Kidney epithelial cell (primary cell): ENCODE results near the gene IGFBP5. TPM values are rescaled to one million over a fixed set of nuclear protein-coding genes. Genes with fewer than 3 reads are reported as not detected.

Experiments
- DNase-seq: peaks from one replicate; pipeline ENCODE4 v3.0.0-alpha.2; 2010; ENCODE audit warnings: low read depth
- H3K27me3 ChIP-seq: 2 replicates; pipeline ENCODE4 v1.6.0; 2011; ENCODE audit warnings: low read length; ENCODE audit not compliant: control insufficient read depth, insufficient read depth
- H3K36me3 ChIP-seq: 2 replicates; pipeline ENCODE4 v1.5.1; 2011; ENCODE audit warnings: low read length; ENCODE audit not compliant: control insufficient read depth, insufficient read depth
- H3K4me3 ChIP-seq: 2 replicates; pipeline ENCODE4 v1.5.1; 2011; ENCODE audit warnings: low read depth, mild to moderate bottlenecking, control low read depth, low read length
- CTCF ChIP-seq: IDR thresholded peaks from 2 replicates; pipeline ENCODE4 v1.5.1; 2011; ENCODE audit warnings: mild to moderate bottlenecking, moderate library complexity, low read length, control low read depth, inconsistent platforms; ENCODE audit not compliant: insufficient read depth, poor library complexity, severe bottlenecking
- total RNA-seq: library from RNA; depleted of rRNA; stranded (reverse); fragments of >200 nt; gene quantifications from 2 replicates; pipeline ENCODE4 v1.2.3, GENCODE V29; 2015

IGFBP5 gene
- total RNA-seq, 1 donor from 2014 or later = 51.7 TPM

GRCh38 chr2:216650626-216651257, 44.6 kb downstream of the IGFBP5 start:
- no peaks in the 10 kb centered on the region for H3K36me3 ChIP-seq
- TF ChIP-seq CTCF = no peak
- no peak for DNase-seq
- H3K27me3 ChIP-seq = no peaks in the 10 kb centered on the region
- H3K4me3 ChIP-seq = no peak overlapping the region

DNA sequence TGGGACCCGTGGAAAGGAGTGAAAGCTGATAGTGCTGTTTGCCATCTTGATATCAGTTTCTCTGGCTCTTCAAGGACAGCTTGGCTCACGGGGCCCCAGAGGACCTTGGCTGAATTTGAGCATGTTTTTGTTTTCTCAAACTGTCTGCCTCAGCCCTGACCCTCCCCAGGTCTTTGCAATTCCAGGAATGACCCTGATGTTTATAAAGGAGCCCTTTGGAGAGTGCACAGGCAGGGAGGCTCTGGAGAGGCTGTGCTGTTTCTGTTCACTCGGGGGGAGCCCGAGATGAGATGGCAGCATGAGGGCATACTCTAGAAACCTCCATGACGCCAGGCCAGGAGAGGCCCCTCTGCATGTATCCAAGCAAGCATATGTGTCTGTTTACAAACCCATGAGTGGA, 45.8 kb downstream of the IGFBP5 start:
- no peak for TF ChIP-seq CTCF
- no peak for DNase-seq
- Histone ChIP-seq H3K4me3 (no peak overlapping the region), H3K36me3 (no peaks in the 10 kb centered on the region), H3K27me3 (no peaks in the 10 kb centered on the region)

DNA sequence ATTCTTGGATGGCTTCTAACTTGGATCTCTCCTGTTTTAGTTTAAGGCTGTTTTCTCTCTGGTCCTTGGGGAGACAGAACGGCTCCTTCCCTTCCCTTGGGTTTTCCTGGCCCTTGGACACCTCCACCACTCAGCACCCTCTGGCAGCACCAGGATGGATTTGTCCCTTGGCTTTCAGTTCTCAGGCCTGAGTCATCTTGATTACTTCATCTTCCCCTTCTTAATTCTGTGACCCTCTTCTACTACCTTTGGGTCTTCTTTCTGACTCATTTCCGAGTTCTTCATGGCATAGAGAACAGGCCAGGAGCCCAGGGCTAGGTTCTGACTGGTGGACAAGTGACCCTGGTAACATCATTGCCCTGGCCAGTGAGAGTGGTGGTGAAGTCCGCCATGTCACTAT, 47.2 kb downstream of the IGFBP5 start:
- DNase-seq = no peak
- no peak for TF ChIP-seq CTCF

DNA sequence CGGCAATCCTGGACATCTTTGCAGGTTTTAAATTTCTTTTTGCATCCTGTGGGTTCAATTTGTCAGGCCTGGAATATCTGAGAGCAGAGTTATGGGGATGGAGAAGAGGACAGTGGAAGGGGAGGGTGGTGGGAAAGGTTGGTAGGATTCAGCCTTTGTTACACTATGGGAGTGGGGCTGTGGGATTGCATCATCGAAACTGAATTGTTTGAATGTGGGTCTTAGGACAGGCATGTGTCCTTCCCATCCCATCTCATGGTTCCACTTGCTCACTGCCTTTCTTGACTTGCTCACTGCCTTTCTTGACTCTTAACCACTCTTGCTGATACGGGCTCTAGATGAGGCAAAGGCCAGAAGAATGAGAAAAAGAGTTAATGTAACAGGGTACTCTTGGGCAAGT, 49.2 kb downstream of the IGFBP5 start:
- DNase-seq = no peak
- no peak for TF ChIP-seq CTCF
- Histone ChIP-seq H3K4me3 (no peak overlapping the region), H3K27me3 (no peaks in the 10 kb centered on the region), H3K36me3 (no peaks in the 10 kb centered on the region)

More for the DNA sequence above, 47.2 kb downstream of the IGFBP5 start:
- no peaks in the 10 kb centered on the region for H3K36me3 ChIP-seq
- no peaks in the 10 kb centered on the region for H3K27me3 ChIP-seq
- H3K4me3 ChIP-seq = no peak overlapping the region

GRCh38 chr2:216645636-216645950, 49.8 kb downstream of the IGFBP5 start:
- Histone ChIP-seq H3K4me3 (no peak overlapping the region), H3K36me3 (no peaks in the 10 kb centered on the region), H3K27me3 (no peaks in the 10 kb centered on the region)
- DNase-seq = no peak
- TF ChIP-seq CTCF = no peak

GRCh38 chr2:216644842-216645635, 50.3 kb downstream of the IGFBP5 start:
- Histone ChIP-seq H3K4me3 (no peak overlapping the region), H3K27me3 (no peaks in the 10 kb centered on the region), H3K36me3 (no peaks in the 10 kb centered on the region)
- DNase-seq = no peak
- no peak for TF ChIP-seq CTCF
